Cardiac muscle cell (in vitro differentiated cells and primary cell): ENCODE results near the gene OR4D9. TPM values are rescaled to one million over a fixed set of nuclear protein-coding genes. Genes with fewer than 3 reads are reported as not detected.
"Not testable (repeated sequence)": the region's sequence is repeated elsewhere in the genome, so short reads cannot be mapped to it uniquely, and the experiment has no call there.

Experiments
- DNase-seq, 2 donors: peaks; one replicate each; pipeline versions ENCODE4 v3.0.0 to v3.0.0-alpha.2; 2010 to 2017; ENCODE audit warnings: low read depth in 1 of 2, low spot score in 1 of 2
- H3K27ac ChIP-seq: fragments of 200-600 bp; sonication (generic); 2 replicates; pipeline ENCODE4 v1.5.1; 2016
- H3K27me3 ChIP-seq: fragments of 200-600 bp; sonication (generic); 2 replicates; pipeline ENCODE4 v1.6.0; 2016; ENCODE audit warnings: control low read depth
- H3K36me3 ChIP-seq: fragments of 200-600 bp; sonication (generic); 2 replicates; pipeline ENCODE4 v1.5.1; 2016; ENCODE audit warnings: control low read depth
- H3K4me1 ChIP-seq: fragments of 200-600 bp; sonication (generic); 2 replicates; pipeline ENCODE4 v1.8.1; 2017; ENCODE audit warnings: low read depth, mild to moderate bottlenecking, mixed run types
- H3K4me3 ChIP-seq: fragments of 200-600 bp; sonication (generic); 2 replicates; pipeline ENCODE4 v1.5.1; 2016; ENCODE audit warnings: mild to moderate bottlenecking
- H3K9me3 ChIP-seq: fragments of 200-600 bp; sonication (generic); 2 replicates; pipeline ENCODE4 v1.5.1; 2017; ENCODE audit warnings: low read depth, mild to moderate bottlenecking, control low read depth
- CTCF ChIP-seq: IDR thresholded peaks from 2 replicates; pipeline ENCODE4 v1.5.1; 2012; ENCODE audit warnings: low read depth, mild to moderate bottlenecking, low read length
- polyA plus RNA-seq: library from polyadenylated mRNA; unstranded; fragments of >200 nt; fragmentation: Nextera tagmentation; extraction: Ambion mirVana; gene quantifications from 2 replicates; pipeline ENCODE4 v1.2.1, GENCODE V29; 2016
- total RNA-seq: library from RNA; depleted of rRNA; stranded (reverse); fragments of >200 nt; gene quantifications from 2 replicates; pipeline ENCODE4 v1.2.3, GENCODE V29; 2016

Gene OR4D9
- total and polyA plus RNA-seq, 2 experiments from 2014 or later = not detected

GRCh38 chr11:59523541-59523940, 12.2 kb downstream of the OR4D9 start:
- DNase-seq = no peak
- H3K27ac ChIP-seq = no peak overlapping the region
- no peak overlapping the region for H3K4me3 ChIP-seq
- H3K4me1 ChIP-seq = no peaks in the 10 kb centered on the region
- H3K36me3 ChIP-seq = no peaks in the 10 kb centered on the region
- no peak for TF ChIP-seq CTCF
- H3K9me3 ChIP-seq = no peaks in the 10 kb centered on the region
- no peaks in the 10 kb centered on the region for H3K27me3 ChIP-seq

GRCh38 chr11:59528711-59529110, 17.4 kb downstream of the OR4D9 start:
- no peak for DNase-seq
- Histone ChIP-seq H3K36me3 (no peaks in the 10 kb centered on the region), H3K27me3 (no peaks in the 10 kb centered on the region), H3K4me1 (no peaks in the 10 kb centered on the region), H3K4me3 (no peak overlapping the region), H3K9me3 (no peaks in the 10 kb centered on the region), H3K27ac (no peak overlapping the region)
- no peak for TF ChIP-seq CTCF

GRCh38 chr11:59532620-59533019, 21.3 kb downstream of the OR4D9 start:
- Histone ChIP-seq H3K4me1 (no peaks in the 10 kb centered on the region), H3K27me3 (no peaks in the 10 kb centered on the region), H3K9me3 (no peaks in the 10 kb centered on the region), H3K36me3 (no peaks in the 10 kb centered on the region), H3K4me3 (no peak overlapping the region), H3K27ac (no peak overlapping the region)
- no peak for DNase-seq
- no peak for TF ChIP-seq CTCF

GRCh38 chr11:59534676-59535075, 23.3 kb downstream of the OR4D9 start:
- no peak for TF ChIP-seq CTCF
- no peak overlapping the region for H3K4me3 ChIP-seq
- H3K27me3 ChIP-seq = no peaks in the 10 kb centered on the region
- H3K36me3 ChIP-seq = no peaks in the 10 kb centered on the region
- no peaks in the 10 kb centered on the region for H3K4me1 ChIP-seq
- no peaks in the 10 kb centered on the region for H3K9me3 ChIP-seq
- no peak for DNase-seq
- H3K27ac ChIP-seq = no peak overlapping the region

GRCh38 chr11:59542142-59542810, 30.9 kb downstream of the OR4D9 start:
- H3K9me3 ChIP-seq = no peaks in the 10 kb centered on the region
- no peak for TF ChIP-seq CTCF
- no peak overlapping the region for H3K4me3 ChIP-seq
- H3K27ac ChIP-seq = no peak overlapping the region
- DNase-seq = no peak
- H3K27me3 ChIP-seq = no peaks in the 10 kb centered on the region
- H3K4me1 ChIP-seq = no peaks in the 10 kb centered on the region
- no peaks in the 10 kb centered on the region for H3K36me3 ChIP-seq

- H3K4me1 ChIP-seq = not testable (repeated sequence)
These were observed 32.4 kb downstream of the OR4D9 start for GRCh38 chr11:59543713-59544112.

More at GRCh38 chr11:59543713-59544112, 32.4 kb downstream of the OR4D9 start:
- not testable (repeated sequence) for DNase-seq, H3K4me3 ChIP-seq, H3K36me3 ChIP-seq, H3K27ac ChIP-seq, H3K9me3 ChIP-seq, H3K27me3 ChIP-seq
